Natural killer cell (primary cell): ENCODE results near the gene VIPR2. TPM values are rescaled to one million over a fixed set of nuclear protein-coding genes. Genes with fewer than 3 reads are reported as not detected.
"Not testable (repeated sequence)": the region's sequence is repeated elsewhere in the genome, so short reads cannot be mapped to it uniquely, and the experiment has no call there.

Experiments used
- ATAC-seq, 3 donors: fragments of 150-1000 bp in 2 of 3; fragments of 200-7000 bp in 1 of 3; cut with Tn5 transposase; 1 replicate in 1 of 3; 2 replicates in 2 of 3; pipeline ENCODE4 v1.10.0; 2021; ENCODE audit warnings: mild to moderate bottlenecking in 2 of 3, moderate library complexity in 2 of 3
- DNase-seq, 2 donors: peaks; one replicate each; pipeline versions ENCODE4 v3.0.0 to v3.0.0-alpha.2; 2013 to 2021; ENCODE audit warnings: mixed read lengths in 1 of 2
- H3K27ac ChIP-seq: one replicate; pipeline ENCODE4 v1.5.1; 2013; ENCODE audit warnings: mild to moderate bottlenecking, low read length
- H3K27me3 ChIP-seq: one replicate; pipeline ENCODE4 v1.6.1; 2013; ENCODE audit warnings: low read length; ENCODE audit not compliant: control insufficient read depth, insufficient read depth
- H3K36me3 ChIP-seq: one replicate; pipeline ENCODE4 v1.6.1; 2013; ENCODE audit warnings: low read length; ENCODE audit not compliant: control insufficient read depth, insufficient read depth
- H3K4me1 ChIP-seq: one replicate; pipeline ENCODE4 v1.6.1; 2013; ENCODE audit warnings: low read length; ENCODE audit not compliant: control insufficient read depth, insufficient read depth
- H3K4me3 ChIP-seq: one replicate; pipeline ENCODE4 v1.5.1; 2013; ENCODE audit warnings: low read length
- H3K9me3 ChIP-seq: one replicate; pipeline ENCODE4 v1.6.1; 2013; ENCODE audit warnings: low read length; ENCODE audit not compliant: control insufficient read depth, insufficient read depth
- H3K27ac Mint-ChIP-seq, 2 donors: one replicate each; pipeline ENCODE4 v1.8.0; 2022; ENCODE audit warnings: mild to moderate bottlenecking in 2 of 2, mixed read lengths in 2 of 2, moderate library complexity in 1 of 2
- H3K27me3 Mint-ChIP-seq, 2 donors: one replicate each; pipeline ENCODE4 v1.8.0; 2022; ENCODE audit warnings: low read depth in 2 of 2, mixed read lengths in 2 of 2
- H3K36me3 Mint-ChIP-seq: one replicate; pipeline ENCODE4 v1.8.0; 2022; ENCODE audit warnings: mixed read lengths
- H3K4me1 Mint-ChIP-seq, 2 donors: one replicate each; pipeline ENCODE4 v1.8.0; 2022; ENCODE audit warnings: mixed read lengths in 2 of 2
- H3K4me3 Mint-ChIP-seq: one replicate; pipeline ENCODE4 v1.8.0; 2022; ENCODE audit warnings: mild to moderate bottlenecking, moderate library complexity, mixed read lengths
- H3K9me3 Mint-ChIP-seq, 2 donors: one replicate each; pipeline ENCODE4 v1.8.0; 2022; ENCODE audit warnings: mixed read lengths in 2 of 2
- CTCF ChIP-seq: fragments of 200-600 bp; IDR thresholded peaks from one replicate; pipeline ENCODE4 v1.8.0; 2022; ENCODE audit warnings: antibody characterized with exemption
- WGBS: methylation state at CpG from one replicate; pipeline ENCODE4 v1.1.7; 2013; ENCODE audit warnings: missing lambda C conversion rate; ENCODE audit not compliant: insufficient coverage; 5-methylcytosine and 5-hydroxymethylcytosine counted together
- intact Hi-C: fragments of 100-400 bp; cut with micrococcal nuclease; formaldehyde crosslinking; loops from one replicate; pipeline ENCODE4 v1.14.2; 2022
- total RNA-seq, 4 donors: library from RNA; stranded (reverse); fragments of 120-200 nt in 1 of 4; gene quantifications; one replicate each; pipeline versions ENCODE4 v1.2.3 to v1.2.4, GENCODE V29; 2013 to 2022

Gene VIPR2
- total RNA-seq, 3 donors from 2014 or later (not counting 1 experiment from before 2014, with no cell fraction given) = 2.2 to 4.9 (median 4.7) TPM

GRCh38 chr7:159137906-159138305 is 6.8 kb downstream of the VIPR2 start:
- H3K9me3 ChIP-seq = no peaks in the 10 kb centered on the region
- H3K4me3 Mint-ChIP-seq = no peak overlapping the region
- H3K27ac ChIP-seq = no peak overlapping the region

GRCh38 chr7:159136846-159137245 is 7.8 kb downstream of the VIPR2 start:
- no peaks in the 10 kb centered on the region for H3K36me3 Mint-ChIP-seq

More at GRCh38 chr7:159137906-159138305, 6.8 kb downstream of the VIPR2 start:
- DNase-seq (no peak), ATAC-seq (peak in 1 of 3 donors; percentile 43)
- H3K4me3 ChIP-seq = no peak overlapping the region
- TF ChIP-seq CTCF = no peak
- intact Hi-C loops = no loop called here
- H3K36me3 ChIP-seq = no peaks in the 10 kb centered on the region
- H3K4me1 Mint-ChIP-seq = peaks cover 11 to 15% of the 10 kb centered on the region in 2 donors
- 81% methylated on average over 11 of the region's 11 CpGs for WGBS
- no peaks in the 10 kb centered on the region for H3K27me3 ChIP-seq
- peaks cover 8% of the 10 kb centered on the region for H3K4me1 ChIP-seq
- peaks cover 2 to 11% of the 10 kb centered on the region in 2 donors for H3K27me3 Mint-ChIP-seq
- H3K9me3 Mint-ChIP-seq = no peaks in the 10 kb centered on the region
- no peaks in the 10 kb centered on the region for H3K36me3 Mint-ChIP-seq
- H3K27ac Mint-ChIP-seq = no peak overlapping the region

GRCh38 chr7:159136442-159136841 is 8.2 kb downstream of the VIPR2 start:
- WGBS = 90% methylated on average over 6 of the region's 7 CpGs
- ATAC-seq = no peak
- DNase-seq = no peak
- Mint-ChIP-seq H3K4me1 (peaks cover 8 to 15% of the 10 kb centered on the region in 2 donors), H3K9me3 (no peaks in the 10 kb centered on the region), H3K27me3 (peaks cover 0 to 11% of the 10 kb centered on the region in 2 donors), H3K27ac (no peak overlapping the region), H3K4me3 (no peak overlapping the region), H3K36me3 (no peaks in the 10 kb centered on the region)
- H3K27ac ChIP-seq = no peak overlapping the region
- TF ChIP-seq CTCF = no peak
- H3K36me3 ChIP-seq = no peaks in the 10 kb centered on the region
- H3K4me1 ChIP-seq = peaks cover 8% of the 10 kb centered on the region
- intact Hi-C loops = no loop called here
- H3K9me3 ChIP-seq = no peaks in the 10 kb centered on the region
- H3K4me3 ChIP-seq = no peak overlapping the region
- H3K27me3 ChIP-seq = no peaks in the 10 kb centered on the region

More at GRCh38 chr7:159136846-159137245, 7.8 kb downstream of the VIPR2 start:
- no peak for TF ChIP-seq CTCF
- 61% methylated on average over 6 of the region's 6 CpGs for WGBS
- Histone ChIP-seq H3K36me3 (no peaks in the 10 kb centered on the region), H3K27ac (no peak overlapping the region), H3K27me3 (no peaks in the 10 kb centered on the region), H3K4me3 (no peak overlapping the region), H3K9me3 (no peaks in the 10 kb centered on the region), H3K4me1 (peaks cover 8% of the 10 kb centered on the region)
- intact Hi-C loops = no loop called here
- DNase-seq (no peak), ATAC-seq (no peak)
- peaks cover 0 to 11% of the 10 kb centered on the region in 2 donors for H3K27me3 Mint-ChIP-seq
- no peaks in the 10 kb centered on the region for H3K9me3 Mint-ChIP-seq
- H3K4me3 Mint-ChIP-seq = no peak overlapping the region
- peaks cover 8 to 15% of the 10 kb centered on the region in 2 donors for H3K4me1 Mint-ChIP-seq
- no peak overlapping the region for H3K27ac Mint-ChIP-seq

GRCh38 chr7:159136013-159136412 is 8.7 kb downstream of the VIPR2 start:
- no peaks in the 10 kb centered on the region for H3K9me3 ChIP-seq
- no peak for ATAC-seq
- 90% methylated on average over 7 of the region's 8 CpGs for WGBS
- no peaks in the 10 kb centered on the region for H3K27me3 ChIP-seq
- no peak overlapping the region for H3K4me3 ChIP-seq
- Mint-ChIP-seq H3K36me3 (no peaks in the 10 kb centered on the region), H3K9me3 (no peaks in the 10 kb centered on the region), H3K27me3 (peaks cover 0 to 10% of the 10 kb centered on the region in 2 donors), H3K4me3 (no peak overlapping the region), H3K27ac (no peak overlapping the region), H3K4me1 (peaks cover 8 to 15% of the 10 kb centered on the region in 2 donors)
- peaks cover 8% of the 10 kb centered on the region for H3K4me1 ChIP-seq
- TF ChIP-seq CTCF = no peak
- H3K27ac ChIP-seq = no peak overlapping the region
- DNase-seq = no peak
- intact Hi-C loops = no loop called here
- no peaks in the 10 kb centered on the region for H3K36me3 ChIP-seq

- DNase-seq, H3K27ac Mint-ChIP-seq, H3K9me3 ChIP-seq, H3K4me3 ChIP-seq, H3K4me1 Mint-ChIP-seq, H3K36me3 ChIP-seq, H3K4me1 ChIP-seq, H3K9me3 Mint-ChIP-seq, H3K36me3 Mint-ChIP-seq, ATAC-seq, H3K27me3 ChIP-seq, H3K4me3 Mint-ChIP-seq, H3K27ac ChIP-seq, H3K27me3 Mint-ChIP-seq: not testable (repeated sequence)
- WGBS = 86% methylated on average over 5 of the region's 14 CpGs
- intact Hi-C loops = loop anchor here (2.0 kb wide), 1 partner anchor 30 kb away; no protein-coding TSS in a partner anchor
Measured at GRCh38 chr7:159132670-159133443, 11.8 kb downstream of the VIPR2 start.
